H54 (cell line): ENCODE results near the gene ZNF573.
"Not testable (repeated sequence)": the region's sequence is repeated elsewhere in the genome, so short reads cannot be mapped to it uniquely, and the experiment has no call there.

Source experiments
- DNase-seq: peaks from one replicate; pipeline ENCODE4 v3.0.0; 2011; ENCODE audit warnings: low spot score, mixed read lengths; ENCODE audit not compliant: insufficient read length
- FAIRE-seq: peaks from 3 replicates; lab custom pipeline; 2011; peaks lifted over from hg19 to GRCh38; lab: Jason Lieb, UNC
- POLR2A ChIP-seq: IDR thresholded peaks from 2 replicates; pipeline ENCODE4 v1.6.1; 2011; ENCODE audit warnings: low read depth, mild to moderate bottlenecking, low read length

The ZNF573 gene

DNA sequence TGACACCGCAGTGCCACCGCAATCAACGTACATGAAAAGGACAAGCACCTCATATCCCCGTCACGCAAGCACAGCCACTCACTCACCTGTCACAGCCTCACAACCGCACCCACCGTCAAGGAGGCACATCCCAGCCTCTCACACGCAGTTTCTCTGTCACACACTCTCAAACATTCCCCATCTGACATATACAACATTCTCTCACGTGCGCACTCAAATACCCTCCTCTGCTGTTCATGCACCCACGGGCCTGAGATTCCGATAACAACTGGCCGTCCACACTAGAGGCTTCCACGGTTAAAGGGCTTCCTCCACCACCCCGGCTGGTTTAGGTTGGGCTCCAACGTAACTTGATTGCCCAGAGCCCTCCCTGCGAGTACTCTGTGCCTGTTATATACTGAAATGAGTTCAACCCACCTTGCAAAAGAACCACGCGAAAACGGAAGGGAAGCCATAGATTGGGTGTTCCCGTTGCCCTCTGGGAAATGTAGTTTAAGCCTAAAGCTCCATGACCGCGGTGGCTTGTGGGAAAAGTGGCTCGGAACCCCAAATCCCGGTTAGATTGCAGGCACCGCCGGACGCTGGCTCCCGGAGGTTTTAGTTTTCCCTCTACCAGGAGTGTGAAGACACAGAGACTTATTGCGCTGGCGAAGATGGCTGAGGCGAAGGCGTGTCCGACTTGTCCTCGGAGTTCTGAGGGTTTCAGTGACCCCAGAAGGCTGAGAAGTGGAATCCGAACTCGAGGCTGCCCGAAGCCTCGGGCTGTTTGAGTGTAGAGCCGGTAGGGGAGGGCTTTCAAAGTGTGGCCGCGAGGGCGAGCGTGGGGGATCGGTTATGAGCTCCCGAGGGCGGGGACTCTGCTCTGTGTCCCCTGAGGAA is at the start of gene ZNF573:
ZNF573 (minus strand) TSS at position 460 of the 879 bp plus-strand sequence. CDS start 5,857 bp downstream, outside the sequence.
- peak; percentile 94 for FAIRE-seq
- peak; percentile 84 for DNase-seq
- TF ChIP-seq POLR2A = peak; percentile 79

DNA sequence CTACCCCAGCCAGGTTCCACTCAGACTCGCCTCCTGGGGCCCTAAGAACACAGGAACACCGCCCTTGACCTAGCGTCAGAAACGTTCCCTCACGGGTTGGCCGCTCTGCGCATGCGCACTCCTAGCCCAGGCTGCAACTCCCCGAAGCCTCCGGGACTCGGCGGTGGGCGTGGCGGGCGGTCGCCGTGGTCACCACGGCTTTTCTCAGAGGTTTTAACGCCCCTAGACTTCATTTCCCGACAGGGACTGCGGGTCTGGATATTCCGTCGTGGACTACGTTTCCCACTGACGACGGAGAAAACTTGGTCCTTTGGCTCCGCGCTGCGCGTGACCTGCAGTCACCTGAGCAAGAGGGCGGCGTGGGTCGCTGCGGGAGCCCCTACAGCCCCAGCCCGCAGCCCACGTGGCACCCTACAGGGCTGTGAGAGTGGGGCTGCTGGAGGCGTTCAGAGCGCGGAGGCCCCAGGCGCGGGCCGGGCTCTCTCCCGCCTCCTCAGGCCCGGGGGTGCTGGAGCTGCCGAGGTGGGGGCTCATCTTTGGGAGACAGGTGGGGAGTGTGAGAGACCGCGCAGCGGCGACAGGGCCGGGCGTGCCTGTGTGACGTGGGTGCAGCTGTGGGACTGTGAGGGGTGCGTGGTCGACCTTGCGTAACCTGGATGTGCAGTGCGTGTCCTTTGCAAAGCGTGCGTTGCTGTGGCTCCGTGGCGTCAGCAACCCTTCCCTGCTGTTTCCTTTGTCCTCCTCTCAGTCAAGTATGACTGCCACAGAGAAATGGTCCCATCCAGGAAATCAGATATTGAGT is 38.0 kb upstream of the ZNF573 start:
- FAIRE-seq (no peak), DNase-seq (no peak)
- no peak for TF ChIP-seq POLR2A

DNA sequence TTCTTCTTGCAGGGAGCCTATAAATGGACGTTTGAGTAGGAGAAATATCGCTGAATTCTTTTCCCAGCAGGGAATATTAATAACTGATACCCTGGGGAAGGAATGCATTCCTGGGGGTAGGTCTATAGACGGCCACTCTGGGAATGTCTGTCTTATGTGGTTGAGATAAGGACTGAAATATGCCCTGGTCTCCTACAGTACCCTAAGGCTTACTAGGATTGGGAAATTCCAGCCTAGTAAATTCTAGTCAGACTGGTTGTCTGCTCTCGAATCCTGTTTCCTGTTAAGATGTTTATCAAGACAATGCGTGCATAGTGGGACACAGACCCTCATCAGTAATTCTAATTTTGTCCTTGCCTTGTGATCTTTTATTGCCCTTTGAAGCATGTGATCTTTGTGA is 36.2 kb upstream of the ZNF573 start:
- not testable (repeated sequence) for FAIRE-seq, DNase-seq

DNA sequence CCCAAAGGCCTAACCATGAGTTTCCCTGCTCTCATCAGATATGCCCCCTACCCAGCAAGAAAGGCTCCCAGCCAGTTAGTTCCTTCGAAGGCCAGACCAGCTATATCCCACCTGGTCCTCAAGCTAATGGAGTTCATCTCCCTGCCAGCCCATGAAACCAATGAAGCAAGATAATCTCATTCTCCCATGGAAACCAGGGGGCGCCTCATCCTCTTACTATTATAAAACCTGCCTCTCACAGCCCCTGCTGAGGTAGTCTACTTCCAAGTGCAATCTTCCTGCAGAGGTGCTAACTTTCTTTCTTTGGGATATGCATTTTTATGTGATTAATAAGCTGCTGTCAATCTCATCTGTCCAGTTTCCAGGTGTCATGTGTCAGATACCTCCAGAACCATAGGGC is 34.0 kb upstream of the ZNF573 start:
- no peak for TF ChIP-seq POLR2A
- FAIRE-seq = no peak
- no peak for DNase-seq

DNA sequence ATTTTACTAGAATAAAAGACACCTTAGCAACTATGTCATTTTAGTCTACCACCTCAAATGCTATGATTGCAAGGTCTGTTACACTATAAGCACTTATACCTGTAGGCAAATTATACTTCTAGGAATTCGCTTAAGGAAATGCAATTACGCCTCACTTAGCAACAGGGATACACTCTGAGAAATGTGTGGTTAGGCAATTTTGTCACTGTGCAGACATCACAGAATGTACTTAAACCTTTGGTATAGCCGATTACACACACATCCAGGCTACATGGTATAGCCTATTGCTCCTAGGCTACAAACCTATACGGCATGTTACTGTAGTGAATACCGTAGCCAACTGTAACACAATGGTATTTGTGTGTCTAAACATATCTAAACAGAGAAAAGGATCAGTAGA is 30.0 kb upstream of the ZNF573 start:
- FAIRE-seq (peak; percentile 15), DNase-seq (no peak)

DNA sequence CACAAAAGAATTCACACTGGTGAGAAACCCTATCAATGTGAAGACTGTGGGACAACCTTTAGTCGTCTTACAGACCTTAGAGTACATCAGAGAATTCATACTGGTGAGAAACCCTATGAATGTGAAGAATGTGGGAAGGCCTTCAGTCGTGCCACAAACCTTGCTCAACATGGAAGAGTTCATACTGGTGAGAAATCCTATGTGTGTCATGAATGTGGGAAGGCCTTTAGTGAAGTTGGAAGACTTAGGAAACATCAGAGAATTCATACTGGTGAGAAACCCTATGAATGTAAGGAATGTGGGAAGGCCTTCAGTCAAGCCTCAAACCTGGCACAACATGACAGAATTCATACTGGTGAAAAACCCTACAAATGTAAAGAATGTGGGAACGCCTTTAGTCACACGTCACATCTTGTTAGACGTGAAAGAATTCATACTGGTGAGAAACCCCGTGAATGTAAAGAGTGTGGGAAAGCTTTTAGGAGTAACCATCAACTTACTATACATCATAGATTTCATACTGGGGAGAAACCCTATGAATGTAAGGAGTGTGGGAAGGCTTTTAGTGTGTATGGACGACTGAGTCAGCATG is 24.0 kb upstream of the ZNF573 start:
- TF ChIP-seq POLR2A = no peak
- FAIRE-seq = no peak
- no peak for DNase-seq

More for the DNA sequence above, 30.0 kb upstream of the ZNF573 start:
- TF ChIP-seq POLR2A = no peak

DNA sequence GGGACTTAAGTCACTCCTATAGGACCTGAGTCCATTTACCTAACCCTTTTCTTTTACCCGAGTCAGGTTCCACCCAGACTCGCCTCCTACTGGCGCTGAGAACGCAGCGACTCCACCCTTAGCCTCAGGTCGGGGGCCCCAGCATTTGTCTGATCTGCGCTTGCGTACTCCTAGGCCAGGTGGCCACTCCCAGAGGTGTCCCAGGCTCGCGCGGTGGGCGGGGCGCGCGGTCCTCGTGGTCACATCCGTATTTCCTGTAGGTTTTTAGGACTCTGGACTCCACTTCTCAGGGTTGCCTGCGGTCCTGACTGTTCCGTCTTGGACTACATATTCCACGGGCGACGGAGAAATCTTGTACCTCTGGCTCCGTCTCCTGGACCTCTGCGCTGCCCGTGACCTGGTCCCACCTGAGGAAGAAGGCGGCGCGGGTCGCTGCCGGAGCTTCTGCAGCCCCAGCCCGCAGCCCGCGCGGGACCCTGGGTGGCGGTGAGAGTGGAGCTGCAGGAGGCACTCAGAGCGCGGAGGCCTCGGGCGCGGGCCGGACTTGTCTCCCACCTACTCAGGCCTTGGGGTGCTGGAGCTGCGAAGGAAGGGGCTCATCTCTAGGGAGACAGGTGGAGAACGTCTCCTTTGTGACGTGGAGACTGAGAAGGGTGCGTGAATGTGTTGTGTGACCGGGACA is 11.0 kb upstream of the ZNF573 start:
- no peak for TF ChIP-seq POLR2A
- no peak for DNase-seq
- no peak for FAIRE-seq

DNA sequence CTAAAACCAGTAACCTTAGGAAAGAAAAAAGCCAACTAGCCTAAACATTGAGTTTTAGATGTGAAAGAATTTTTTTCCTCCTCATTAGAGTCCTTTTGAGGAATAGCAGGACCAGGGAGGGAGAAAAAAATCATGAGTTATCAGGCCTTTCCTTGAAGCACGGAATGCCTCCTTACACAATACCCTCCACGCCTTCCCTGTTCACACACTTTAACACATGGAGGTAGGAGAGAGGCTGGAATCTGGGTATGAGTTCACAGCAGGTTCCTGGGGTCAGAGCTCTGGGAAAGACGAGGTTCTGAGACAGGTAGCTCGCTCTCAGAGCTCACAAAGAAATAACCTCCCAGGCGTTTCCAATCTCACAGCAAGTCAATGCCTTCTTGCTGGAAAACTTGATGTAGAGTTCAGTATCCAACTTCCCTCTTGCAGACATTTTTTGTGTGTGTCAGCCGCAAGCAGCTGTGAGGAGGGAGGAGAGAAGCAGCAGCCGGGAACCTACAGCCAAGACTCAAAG is 716 bp downstream of the ZNF573 start:
- FAIRE-seq = peak; percentile 45
- no peak for DNase-seq
- no peak for TF ChIP-seq POLR2A

DNA sequence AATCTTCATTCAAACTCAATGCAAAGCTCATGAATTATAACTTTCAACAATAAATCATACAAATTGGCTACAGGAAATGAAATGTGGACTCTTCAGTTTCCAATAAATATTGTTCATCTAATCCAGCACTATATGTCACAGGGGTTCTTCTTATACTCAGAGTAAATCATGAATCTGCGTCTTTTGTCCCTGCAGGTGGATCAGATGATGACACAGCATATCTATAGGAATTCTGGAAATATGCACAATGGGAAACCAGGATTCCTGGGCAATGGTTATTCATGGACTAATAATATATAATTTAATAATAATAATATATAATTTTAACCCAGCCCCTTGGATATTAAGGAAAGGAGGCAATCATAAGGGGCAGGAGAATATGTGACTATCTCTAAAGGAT is 8.4 kb downstream of the ZNF573 start:
- TF ChIP-seq POLR2A = no peak
- DNase-seq = no peak
- no peak for FAIRE-seq

DNA sequence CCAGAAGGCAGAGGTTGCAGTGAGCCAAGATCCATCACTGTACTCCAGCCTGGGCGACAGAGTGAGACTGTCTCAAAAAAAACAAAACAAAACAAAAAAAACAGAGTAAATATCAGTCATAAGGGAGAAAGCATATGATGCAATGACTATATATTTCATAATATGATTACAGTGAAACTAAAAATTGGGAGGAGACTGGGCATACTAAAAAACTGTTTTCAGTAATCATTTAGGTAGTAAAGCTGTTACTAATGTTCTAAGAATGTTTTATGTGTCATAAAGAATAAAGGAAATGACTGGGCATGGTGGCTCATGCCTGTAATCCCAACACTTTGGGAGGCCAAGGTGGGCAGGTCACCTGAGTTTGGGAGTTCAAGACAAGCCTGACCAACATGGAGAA is 15.9 kb downstream of the ZNF573 start:
- DNase-seq = no peak
- FAIRE-seq = peak; percentile 45
- no peak for TF ChIP-seq POLR2A

DNA sequence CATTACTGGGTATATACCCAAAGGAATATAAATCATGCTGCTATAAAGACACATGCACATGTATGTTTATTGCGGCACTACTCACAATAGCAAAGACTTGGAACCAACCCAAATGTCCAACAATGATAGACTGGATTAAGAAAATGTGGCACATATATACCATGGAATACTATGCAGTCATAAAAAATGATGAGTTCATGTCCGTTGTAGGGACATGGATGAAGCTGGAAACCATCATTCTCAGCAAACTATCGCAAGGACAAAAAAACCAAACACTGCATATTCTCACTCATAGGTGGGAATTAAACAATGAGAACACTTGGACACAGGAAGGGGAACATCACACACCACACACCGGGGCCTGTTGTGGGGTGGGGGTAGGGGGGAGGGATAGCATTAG is 21.7 kb downstream of the ZNF573 start:
- not testable (repeated sequence) for FAIRE-seq, DNase-seq

DNA sequence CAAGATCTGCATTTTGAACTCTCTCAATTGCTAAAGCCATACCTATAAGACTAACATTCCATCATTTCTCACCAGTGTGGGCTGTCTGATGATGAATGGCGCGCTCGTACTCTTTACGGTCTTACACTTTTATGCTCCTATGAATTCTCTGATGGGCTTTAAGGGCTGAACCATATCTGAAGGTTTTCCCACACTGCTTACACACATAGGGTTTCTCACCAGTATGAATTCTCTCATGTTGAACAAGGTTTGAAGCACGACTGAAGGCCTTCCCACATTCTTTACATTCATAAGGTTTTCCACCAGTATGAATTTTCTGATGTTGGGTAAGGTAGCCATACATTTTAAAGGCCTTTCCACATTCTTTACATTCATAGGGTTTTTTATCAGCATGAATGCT is 41.0 kb downstream of the ZNF573 start:
- no peak for TF ChIP-seq POLR2A
- no peak for DNase-seq
- FAIRE-seq = no peak

DNA sequence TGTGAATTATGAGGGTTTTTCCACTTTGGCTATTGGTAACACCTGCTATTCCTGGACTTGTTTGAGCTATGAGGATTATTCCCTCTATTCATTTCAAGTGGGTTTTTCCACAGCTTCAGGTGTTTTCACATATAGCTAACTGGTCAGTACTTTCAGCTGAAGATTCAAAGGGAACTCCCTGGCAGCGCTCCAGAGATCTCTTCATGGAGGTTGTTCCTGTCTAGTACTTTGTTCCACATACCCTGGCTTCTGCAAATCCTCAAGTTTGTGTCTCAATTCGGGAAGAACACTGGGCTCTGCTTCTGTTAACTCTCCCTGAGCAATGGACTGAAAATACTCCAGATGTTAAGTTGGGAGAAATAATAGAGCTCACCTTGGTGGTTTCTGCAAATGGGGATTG is 54.2 kb downstream of the ZNF573 start:
- no peak for DNase-seq
- FAIRE-seq = peak; percentile 55
- no peak for TF ChIP-seq POLR2A

DNA sequence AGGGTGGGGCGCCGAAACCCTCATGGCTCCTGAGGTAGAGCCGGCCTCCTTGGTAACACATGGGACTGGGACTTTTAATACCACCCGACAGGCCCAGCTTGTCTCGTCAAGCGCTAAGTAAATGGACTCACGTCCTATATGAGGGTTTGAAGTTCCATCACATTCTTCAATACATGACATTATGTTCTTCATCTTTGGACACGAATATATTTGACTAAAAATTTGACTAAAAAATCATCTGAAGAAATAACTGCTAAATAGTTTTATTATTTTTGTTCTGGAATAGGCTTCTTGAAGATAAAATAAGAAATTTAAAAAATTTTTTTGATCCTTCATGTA is 59.5 kb downstream of the ZNF573 start:
- DNase-seq (no peak), FAIRE-seq (no peak)
- no peak for TF ChIP-seq POLR2A
